ENCODE results near the gene SLC7A6OS. TPM values are rescaled to one million over a fixed set of nuclear protein-coding genes. Genes with fewer than 3 reads are reported as not detected.

Gene SLC7A6OS
- total and polyA plus RNA-seq, 2 experiments from 2014 or later: 16.4 to 17.9 TPM

- H3K79me2 ChIP-seq (replicated peaks; ENCODE audit: insufficient read depth): no peaks in the 10 kb centered on the region
- H3K4me2 ChIP-seq: no peak overlapping the region
- Mint-ChIP-seq H3K36me3 (ENCODE audit: low read depth) (peaks cover 57% of the 10 kb centered on the region), H3K9me3 (no peaks in the 10 kb centered on the region), H3K4me1 (peaks cover 2% of the 10 kb centered on the region; the same call in 1 of the 3 replicates), H3K4me3 (no peak overlapping the region), H3K27ac (no peak overlapping the region; the same call in 1 of the 2 replicates), H3K27me3 (ENCODE audit: insufficient read depth, low read depth, poor library complexity) (peaks cover 2% of the 10 kb centered on the region)
- H3K9me2 ChIP-seq (ENCODE audit: insufficient read depth): no peaks in the 10 kb centered on the region
- peaks cover 36% of the 10 kb centered on the region for H4K20me1 ChIP-seq (replicated peaks; ENCODE audit: insufficient read depth)
- no peaks in the 10 kb centered on the region for H3K4me1 ChIP-seq (ENCODE audit: insufficient read depth)
- no peak for TF ChIP-seq ZNF331 (CRISPR knock-in tag; IDR thresholded peaks at IDR 0.05; ENCODE audit: low read depth)
- TF ChIP-seq ETS1 (IDR thresholded peaks at IDR 0.05): no peak
- TF ChIP-seq EZH2 (IDR thresholded peaks at IDR 0.05; ENCODE audit: low read depth, unreplicated experiment): no peak
- no peak for TF ChIP-seq CREB1 (CRISPR knock-in tag; IDR thresholded peaks at IDR 0.05; ENCODE audit: low read depth)
- TF ChIP-seq CTCF (conservative IDR thresholded peaks at IDR 0.05; ENCODE audit: low read depth in 2 of 2): no peak
- no peak for TF ChIP-seq REST (IDR thresholded peaks at IDR 0.05; ENCODE audit: unreplicated experiment)
- TF ChIP-seq ZNF114 (CRISPR knock-in tag; IDR thresholded peaks at IDR 0.05): no peak
- TF ChIP-seq POLR2AphosphoS5 (IDR thresholded peaks at IDR 0.05; ENCODE audit: low read depth): no peak
- TF ChIP-seq ZNF462 (CRISPR knock-in tag; IDR thresholded peaks at IDR 0.05): no peak
- no peak for TF ChIP-seq NANOG (IDR thresholded peaks at IDR 0.05; ENCODE audit: borderline replicate concordance)
- no peak for TF ChIP-seq EZH2phosphoT487 (IDR thresholded peaks at IDR 0.05; ENCODE audit: unreplicated experiment)
- ATAC-seq (no peak), DNase-seq (ENCODE audit: low spot score) (no peak)
- H3K36me3 ChIP-seq (ENCODE audit: insufficient read depth): peaks cover 20% of the 10 kb centered on the region
- H2AFZ ChIP-seq: no peak overlapping the region
- H3K27me3 ChIP-seq (ENCODE audit: insufficient read depth): no peaks in the 10 kb centered on the region
- no peak overlapping the region for H3K4me3 ChIP-seq
- H3K27ac ChIP-seq (ENCODE audit: low read depth): no peak overlapping the region
- H3F3A ChIP-seq (replicated peaks; ENCODE audit: low read depth): peaks cover 5% of the 10 kb centered on the region; the same call in 1 of the 2 replicates
Observed at GRCh38 chr16:68296291-68296690, 14.5 kb downstream of the SLC7A6OS start.
